ENCODE results near the gene TMEM95. TPM values are rescaled to one million over a fixed set of nuclear protein-coding genes. Genes with fewer than 3 reads are reported as not detected.
A peak's percentile ranks its signal among the peaks of the same experiment; 100 is the strongest.

The TMEM95 gene
- total and polyA plus RNA-seq, 2 of the 8 experiments (the other 6 are each of a cell fraction or from before 2014, with no cell fraction given): not detected

- TF ChIP-seq GABPA (IDR thresholded peaks at IDR 0.05; ENCODE audit: borderline replicate concordance, insufficient read depth, low read length) (peak; percentile 98), SP1 (IDR thresholded peaks at IDR 0.05; ENCODE audit: low read depth, low read length) (no peak), POLR2AphosphoS5 (IDR thresholded peaks at IDR 0.05; ENCODE audit: low read depth, low read length) (peak; percentile 90), MAX (IDR thresholded peaks at IDR 0.05) (peak; percentile 64), CTBP2 (IDR thresholded peaks at IDR 0.05; ENCODE audit: borderline replicate concordance, insufficient read depth, insufficient read length, low read length) (no peak), SP4 (IDR thresholded peaks at IDR 0.05; ENCODE audit: low read length) (no peak), FOSL1 (IDR thresholded peaks at IDR 0.05; ENCODE audit: insufficient read depth, low read depth, low read length) (no peak), MAFK (IDR thresholded peaks at IDR 0.05; ENCODE audit: low read depth, low read length) (no peak), RXRA (IDR thresholded peaks at IDR 0.05; ENCODE audit: insufficient read depth, low read depth, low read length) (no peak), TEAD4 (IDR thresholded peaks at IDR 0.05; ENCODE audit: low read depth, low read length) (0 out of 2 replicates have a peak, but pooled peaks have one; percentile 18), SAP30 (IDR thresholded peaks at IDR 0.05; ENCODE audit: insufficient read depth, insufficient replicate concordance, low read length) (peak; percentile 93), GTF2F1 (IDR thresholded peaks at IDR 0.05; ENCODE audit: borderline replicate concordance, low read depth, low read length) (no peak), JUN (IDR thresholded peaks at IDR 0.05; ENCODE audit: low read depth, low read length) (no peak), EP300 (IDR thresholded peaks at IDR 0.05; ENCODE audit: borderline replicate concordance in 1 of 2, low read depth in 2 of 2, low read length in 2 of 2) (peak in 1 of 2 experiments; percentile 84; a peak in 1 of 3 replicates), NANOG (IDR thresholded peaks at IDR 0.05; ENCODE audit: insufficient read depth, low read depth, low read length, poor library complexity, severe bottlenecking) (no peak), ASH2L (IDR thresholded peaks at IDR 0.05; ENCODE audit: low read length) (peak; percentile 80), KDM5A (IDR thresholded peaks at IDR 0.05; ENCODE audit: low read length) (no peak; the same call in 1 of the 2 replicates), EZH2 (IDR thresholded peaks at IDR 0.05; ENCODE audit: low read depth, low read length, severe bottlenecking) (no peak), CBX8 (IDR thresholded peaks at IDR 0.05; ENCODE audit: borderline replicate concordance, low read depth, low read length) (no peak), CHD1 (IDR thresholded peaks at IDR 0.05; ENCODE audit: low read depth, low read length) (no peak), BCL11A (IDR thresholded peaks at IDR 0.05; ENCODE audit: low read depth in 2 of 2, low read length in 2 of 2) (no peak), RAD21 (IDR thresholded peaks at IDR 0.05 in 1 of 2, conservative IDR thresholded peaks at IDR 0.05 in 1 of 2; ENCODE audit: low read depth in 2 of 2, low read length in 2 of 2) (no peak), YY1 (IDR thresholded peaks at IDR 0.05; ENCODE audit: low read depth, low read length) (no peak; the same call in 1 of the 2 replicates)
These were observed 40.0 kb upstream of the TMEM95 start, which contains the start of gene GPS2 (continued) for GRCh38 chr17:7314719-7315569.

Measured in H1 (cell line).